HCT116 (cell line): ENCODE data around the gene NALCN. TPM values are rescaled to one million over a fixed set of nuclear protein-coding genes. Genes with fewer than 3 reads are reported as not detected.

Source experiments
- ATAC-seq: fragments of 200-7000 bp; cut with Tn5 transposase; 2 replicates; pipeline ENCODE4 v1.9.1; 2020; ENCODE audit warnings: mild to moderate bottlenecking, moderate library complexity
- BruUV-seq: library from RNA; stranded (reverse); fragments of 400-500 nt; replicated peaks from 2 replicates; lab custom pipeline; 2021; lab: Mats Ljungman, UMichigan
- CTCF ChIA-PET: fragments of 300-600 bp; sonication (Branson Sonifier 250); formaldehyde crosslinking; loops from one replicate; lab custom pipeline; 2021; ENCODE audit warnings: antibody characterized with exemption; lab: Charles Lee
- POLR2A ChIA-PET: fragments of 300-600, 350-600 bp; sonication (Branson Sonifier 250); formaldehyde crosslinking; loops from one replicate; lab custom pipeline; 2021; ENCODE audit warnings: antibody characterized with exemption; lab: Charles Lee
- RAD21 ChIA-PET, 2 experiments: fragments of 300-600 bp; sonication (Branson Sonifier 250); formaldehyde crosslinking; loops; one replicate each; lab custom pipeline; 2023; ENCODE audit warnings: low total read pairs in 2 of 2; ENCODE audit not compliant: uncharacterized antibody in 2 of 2, unreplicated experiment in 2 of 2, low non-redundant PET in 1 of 2; lab: Charles Lee
- DNase-seq: peaks from one replicate; pipeline ENCODE4 v3.0.0-alpha.2; 2010; ENCODE audit warnings: low read depth, low spot score
- H2AFZ ChIP-seq: fragments of 200-600 bp; shearing (Covaris generic), sonication (generic); 2 replicates; pipeline ENCODE4 v1.6.1; 2017; ENCODE audit warnings: low read depth, mixed run types, mixed read lengths, antibody characterized with exemption, low read length; ENCODE audit not compliant: poor library complexity, severe bottlenecking
- H3K27ac ChIP-seq: 2 replicates; pipeline ENCODE4 v1.5.1; 2012; ENCODE audit warnings: low read depth, low read length
- H3K27me3 ChIP-seq: fragments of 200-600 bp; sonication (generic); 2 replicates; pipeline ENCODE4 v1.6.1; 2016; ENCODE audit warnings: mixed run types, low read length, mixed read lengths; ENCODE audit not compliant: insufficient read depth
- H3K36me3 ChIP-seq, 2 experiments: fragments of 200-500 bp in 1 of 2; fragments of 200-600 bp in 1 of 2; sonication (Bioruptor generic) in 1 of 2; sonication (generic) in 1 of 2; 2 replicates each; pipeline versions ENCODE4 v1.5.1 to v1.6.1; 2014 to 2016; ENCODE audit warnings: low read length in 2 of 2, inconsistent platforms in 1 of 2, mixed read lengths in 1 of 2, mixed run types in 1 of 2; ENCODE audit not compliant: insufficient read depth in 2 of 2, control insufficient read depth in 1 of 2
- H3K4me1 ChIP-seq, 2 experiments: fragments of 200-600 bp in 1 of 2; sonication (generic) in 1 of 2; 2 replicates each; pipeline versions ENCODE4 v1.5.1 to v1.6.1; 2012 to 2017; ENCODE audit warnings: low read length in 2 of 2, inconsistent platforms in 1 of 2, mild to moderate bottlenecking in 1 of 2, mixed read lengths in 1 of 2, mixed run types in 1 of 2, moderate library complexity in 1 of 2; ENCODE audit not compliant: insufficient read depth in 2 of 2, control insufficient read depth in 1 of 2
- H3K4me2 ChIP-seq: fragments of 200-600 bp; sonication (generic); 2 replicates; pipeline ENCODE4 v1.6.1; 2017; ENCODE audit warnings: mixed run types, low read length, mixed read lengths
- H3K4me3 ChIP-seq, 2 experiments: fragments of 200-600 bp in 1 of 2; sonication (generic) in 1 of 2; replicated peaks in 1 of 2; 2 replicates each; pipeline ENCODE4 v1.5.1; 2011 to 2016; ENCODE audit warnings: low read length in 2 of 2, control low read depth in 1 of 2, low read depth in 1 of 2, mild to moderate bottlenecking in 1 of 2, mixed read lengths in 1 of 2, mixed run types in 1 of 2
- H3K79me2 ChIP-seq: fragments of 200-600 bp; sonication (generic); 2 replicates; pipeline ENCODE4 v1.6.1; 2017; ENCODE audit warnings: mild to moderate bottlenecking, mixed run types, low read length, moderate library complexity, mixed read lengths; ENCODE audit not compliant: insufficient read depth
- H3K9ac ChIP-seq: fragments of 200-600 bp; sonication (generic); 2 replicates; pipeline ENCODE4 v1.6.1; 2016; ENCODE audit warnings: low read length, mixed read lengths
- H3K9me2 ChIP-seq: fragments of 200-600 bp; sonication (generic), shearing (Covaris generic); 2 replicates; pipeline ENCODE4 v1.6.1; 2017; ENCODE audit warnings: mixed run types, mild to moderate bottlenecking, moderate library complexity; ENCODE audit not compliant: insufficient read depth
- H3K9me3 ChIP-seq, 2 experiments: fragments of 200-500 bp in 1 of 2; fragments of 200-600 bp in 1 of 2; sonication (Bioruptor generic) in 1 of 2; sonication (generic) in 1 of 2; 2 replicates each; pipeline ENCODE4 v1.6.1; 2014 to 2017; ENCODE audit warnings: low read length in 2 of 2, mixed read lengths in 2 of 2, inconsistent platforms in 1 of 2, low read depth in 1 of 2, mild to moderate bottlenecking in 1 of 2, mixed run types in 1 of 2, moderate library complexity in 1 of 2; ENCODE audit not compliant: control insufficient read depth in 1 of 2, insufficient read depth in 1 of 2
- H4K20me1 ChIP-seq: fragments of 200-600 bp; sonication (generic), shearing (Covaris generic); 2 replicates; pipeline ENCODE4 v1.6.1; 2017; ENCODE audit warnings: mixed run types, mild to moderate bottlenecking, moderate library complexity; ENCODE audit not compliant: insufficient read depth
- CBX3 ChIP-seq: IDR thresholded peaks from 2 replicates; pipeline ENCODE4 v1.6.1; 2012; ENCODE audit warnings: low read depth
- CTCF ChIP-seq, 3 experiments: fragments of 200-600 bp in 1 of 3; sonication (generic) in 1 of 3; IDR thresholded peaks in 2 of 3; conservative IDR thresholded peaks in 1 of 3; 2 replicates each; pipeline ENCODE4 v1.5.1; 2012 to 2017; ENCODE audit warnings: low read depth in 2 of 3, low read length in 2 of 3, antibody characterized with exemption in 1 of 3, borderline replicate concordance in 1 of 3, control low read depth in 1 of 3, mild to moderate bottlenecking in 1 of 3, mixed read lengths in 1 of 3, mixed run types in 1 of 3, moderate library complexity in 1 of 3; ENCODE audit not compliant: insufficient read depth in 1 of 3
- ELF1 ChIP-seq: IDR thresholded peaks from 2 replicates; pipeline ENCODE4 v1.6.1; 2012; ENCODE audit warnings: low read depth, borderline replicate concordance
- EZH2 ChIP-seq: fragments of 200-600 bp; sonication (generic); IDR thresholded peaks from 2 replicates; pipeline ENCODE4 v1.6.1; 2017; ENCODE audit warnings: antibody characterized with exemption, mixed run types
- EZH2phosphoT487 ChIP-seq: fragments of 200-600 bp; IDR thresholded peaks from 2 replicates; pipeline ENCODE4 v1.6.1; 2018; ENCODE audit warnings: antibody characterized with exemption, borderline replicate concordance
- FOSL1 ChIP-seq: IDR thresholded peaks from 2 replicates; pipeline ENCODE4 v1.6.1; 2012; ENCODE audit warnings: low read depth
- JUND ChIP-seq: IDR thresholded peaks from 2 replicates; pipeline ENCODE4 v1.6.1; 2012
- MAX ChIP-seq: IDR thresholded peaks from 2 replicates; pipeline ENCODE4 v1.6.1; 2012
- POLR2A ChIP-seq: IDR thresholded peaks from 2 replicates; pipeline ENCODE4 v1.7.0; 2011; ENCODE audit warnings: borderline replicate concordance; ENCODE audit not compliant: insufficient read depth, insufficient read length; ENCODE audit errors: extremely low read depth
- POLR2AphosphoS5 ChIP-seq: IDR thresholded peaks from 2 replicates; pipeline ENCODE4 v1.6.1; 2011; ENCODE audit warnings: mild to moderate bottlenecking, low read depth, low read length, moderate library complexity
- RAD21 ChIP-seq: IDR thresholded peaks from 2 replicates; pipeline ENCODE4 v1.6.1; 2012; ENCODE audit warnings: low read depth, mild to moderate bottlenecking
- SIN3A ChIP-seq: IDR thresholded peaks from 2 replicates; pipeline ENCODE4 v1.6.1; 2012; ENCODE audit warnings: low read depth
- SP1 ChIP-seq: IDR thresholded peaks from 2 replicates; pipeline ENCODE4 v1.6.1; 2012; ENCODE audit warnings: low read depth
- TCF7L2 ChIP-seq: IDR thresholded peaks from 2 replicates; pipeline ENCODE4 v1.7.0; 2011; ENCODE audit warnings: borderline replicate concordance, inconsistent platforms; ENCODE audit not compliant: insufficient read depth, insufficient read length; ENCODE audit errors: extremely low read depth
- YY1 ChIP-seq: IDR thresholded peaks from 2 replicates; pipeline ENCODE4 v1.6.1; 2011; ENCODE audit warnings: low read length, low read depth, moderate library complexity, mild to moderate bottlenecking; ENCODE audit not compliant: insufficient replicate concordance; ENCODE audit errors: extremely low read depth
- ZBTB33 ChIP-seq: IDR thresholded peaks from 2 replicates; pipeline ENCODE4 v1.6.1; 2011; ENCODE audit warnings: mild to moderate bottlenecking, low read length, moderate library complexity; ENCODE audit not compliant: insufficient replicate concordance; ENCODE audit errors: extremely low read depth
- ZFX ChIP-seq: fragments of 450-650 bp; IDR thresholded peaks from 2 replicates; pipeline ENCODE4 v1.6.1; 2017
- intact Hi-C: fragments of 100-400 bp; cut with micrococcal nuclease; formaldehyde crosslinking; loops from 2 replicates; pipeline ENCODE4 v1.10.0; 2022
- total RNA-seq: library from RNA; stranded (reverse); gene quantifications from one replicate; pipeline ENCODE4 v1.2.1, GENCODE V29; 2021; ENCODE audit not compliant: unreplicated experiment

The NALCN gene
- total RNA-seq, 1 experiment from 2014 or later = not detected

- Histone ChIP-seq H3K27me3 (no peaks in the 10 kb centered on the region), H3K4me2 (no peak overlapping the region), H3K27ac (no peak overlapping the region), H3K79me2 (no peaks in the 10 kb centered on the region), H3K4me1 (no peaks in the 10 kb centered on the region), H2AFZ (no peak overlapping the region), H3K36me3 (no peaks in the 10 kb centered on the region)
- POLR2A ChIA-PET = no interaction called here
- BruUV-seq = no TSS peak
- TF ChIP-seq SIN3A = no peak
- TF ChIP-seq POLR2AphosphoS5 = no peak
- TF ChIP-seq POLR2A = no peak
- no peak for TF ChIP-seq ZFX
- TF ChIP-seq, all 23 proteins: peak for 0
- ChIA-PET RAD21 (no interaction called here), CTCF (no interaction called here)
- H4K20me1 ChIP-seq = no peaks in the 10 kb centered on the region
- ATAC-seq (no peak), DNase-seq (no peak)
- H3K4me3 ChIP-seq = no peak overlapping the region
- intact Hi-C loops = loop anchor here (5.0 to 10.0 kb wide), 3 partner anchors 1585 to 1707 kb away; partner anchors contain the start of gene ERCC5
- no peak overlapping the region for H3K9ac ChIP-seq
- no peaks in the 10 kb centered on the region for H3K9me2 ChIP-seq
- no peaks in the 10 kb centered on the region for H3K9me3 ChIP-seq
Measured at GRCh38 chr13:101140087-101140770, 276.1 kb downstream of the NALCN start.

GRCh38 chr13:101139081-101139480 is 277.2 kb downstream of the NALCN start:
- no TSS peak for BruUV-seq
- intact Hi-C loops = no loop called here
- RAD21 ChIA-PET = no interaction called here

More at GRCh38 chr13:101139081-101139480, 277.2 kb downstream of the NALCN start:
- ChIA-PET CTCF (no interaction called here), POLR2A (no interaction called here)
- H3K9me3 ChIP-seq = no peaks in the 10 kb centered on the region
- no peaks in the 10 kb centered on the region for H3K27me3 ChIP-seq
- no peaks in the 10 kb centered on the region for H4K20me1 ChIP-seq
- H3K36me3 ChIP-seq = no peaks in the 10 kb centered on the region
- H3K4me1 ChIP-seq = no peaks in the 10 kb centered on the region
- TF ChIP-seq ZBTB33 (no peak), JUND (no peak), MAX (no peak), ELF1 (no peak), ZFX (no peak), YY1 (no peak), SIN3A (no peak), RAD21 (no peak), CTCF (IDR thresholded peaks at IDR 0.05 in 2 of 3, conservative IDR thresholded peaks at IDR 0.05 in 1 of 3; ENCODE audit: borderline replicate concordance in 1 of 3, insufficient read depth in 1 of 3, low read depth in 2 of 3, low read length in 2 of 3) (no peak), EZH2 (no peak), SP1 (no peak), POLR2A (no peak), FOSL1 (no peak), CBX3 (no peak), TCF7L2 (no peak), EZH2phosphoT487 (no peak)
- H3K9ac ChIP-seq = no peak overlapping the region
- H2AFZ ChIP-seq = no peak overlapping the region
- ATAC-seq (no peak), DNase-seq (no peak)
- no peak overlapping the region for H3K27ac ChIP-seq
- no peaks in the 10 kb centered on the region for H3K79me2 ChIP-seq
- H3K9me2 ChIP-seq = no peaks in the 10 kb centered on the region
- H3K4me2 ChIP-seq = no peak overlapping the region
- no peak overlapping the region for H3K4me3 ChIP-seq
